GM19035 (cell line): Measurements from ENCODE around the gene VASN.
"Not testable (repeated sequence)": the region's sequence is repeated elsewhere in the genome, so short reads cannot be mapped to it uniquely, and the experiment has no call there.

Experiments used
- ATAC-seq: cut with Tn5 transposase; IDR thresholded peaks from one replicate; pipeline ENCODE4 v1.9.1; 2021; ENCODE audit not compliant: unreplicated experiment

VASN gene

DNA sequence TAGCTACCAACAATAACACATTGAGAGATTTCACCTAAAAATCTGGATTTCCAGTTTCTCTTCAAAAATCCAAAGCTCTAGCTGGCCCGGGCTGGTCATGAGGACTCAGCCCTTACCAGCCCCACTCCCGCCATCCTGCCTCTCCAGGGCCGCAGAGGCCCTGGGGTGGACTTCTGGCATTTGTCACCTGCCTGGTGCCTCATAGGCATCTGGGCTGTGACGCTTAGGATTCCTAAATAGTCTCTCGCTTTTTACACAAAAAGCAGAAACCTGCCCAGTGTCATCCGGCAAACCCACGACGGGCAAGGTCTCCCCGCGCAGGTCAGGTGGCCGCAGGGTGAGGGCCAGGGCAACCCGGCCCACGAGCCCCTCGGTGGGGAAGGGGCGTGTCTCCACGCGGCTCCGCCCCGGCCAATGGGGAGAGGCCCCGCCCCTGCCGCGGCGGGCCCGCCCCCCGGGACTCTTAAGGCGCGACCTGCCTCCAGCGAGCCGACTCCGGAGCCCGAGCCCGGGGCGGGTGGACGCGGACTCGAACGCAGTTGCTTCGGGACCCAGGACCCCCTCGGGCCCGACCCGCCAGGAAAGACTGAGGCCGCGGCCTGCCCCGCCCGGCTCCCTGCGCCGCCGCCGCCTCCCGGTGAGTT lies at the start of gene VASN:
VASN (plus strand) TSS at position 492 of the 644 bp plus-strand sequence. CDS start 9,030 bp downstream, outside the sequence.
- ATAC-seq, result peak; percentile 52

DNA sequence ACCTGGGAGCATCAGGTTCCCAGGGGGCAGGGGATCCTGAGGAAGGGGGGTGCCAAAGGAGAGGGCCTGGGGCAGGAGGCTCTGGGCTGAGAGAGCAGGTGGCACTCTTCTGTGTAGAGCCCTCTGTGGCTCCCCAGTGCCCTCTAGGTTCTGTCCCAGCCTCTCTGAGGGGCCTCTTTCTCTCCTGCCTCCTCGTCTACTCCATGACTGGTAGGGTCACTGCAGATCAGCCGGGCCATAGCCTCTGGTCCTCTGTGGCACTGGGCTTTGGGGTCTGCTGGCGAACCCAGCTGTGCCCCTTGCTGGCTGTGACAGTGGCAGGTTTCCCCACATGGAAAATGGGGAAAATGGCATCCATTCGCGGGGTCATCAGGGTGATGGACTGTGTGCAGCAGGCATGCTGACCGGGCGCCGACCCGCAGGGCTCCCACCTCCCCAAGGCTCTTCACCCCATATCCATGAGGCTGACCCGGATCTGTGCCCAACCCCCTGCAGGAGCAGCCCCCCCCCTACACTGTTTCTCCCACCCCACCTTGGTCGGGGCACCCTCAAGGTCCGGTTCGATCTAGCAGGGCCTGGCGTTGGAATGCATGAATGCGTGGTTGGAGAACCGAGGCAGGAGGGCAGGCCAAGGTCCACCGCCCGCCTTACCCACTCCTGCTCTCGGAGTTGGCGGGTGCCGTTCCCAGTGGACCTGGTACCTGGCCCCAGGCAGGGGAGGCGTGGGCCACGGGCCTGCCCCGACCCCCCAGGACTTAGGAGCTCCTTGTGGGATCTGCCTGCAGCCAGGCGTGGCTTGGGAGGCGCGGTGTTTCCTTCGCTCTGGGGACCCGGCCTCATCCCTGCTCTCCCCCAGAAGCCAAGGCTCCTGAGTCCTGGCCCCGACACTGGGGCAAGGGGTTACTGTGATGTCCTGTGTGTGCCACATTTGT lies 49.3 kb upstream of the VASN start:
- ATAC-seq, result no peak

GRCh38 chr16:4323071-4323844 lies 48.4 kb upstream of the VASN start:
- no peak for ATAC-seq

GRCh38 chr16:4323845-4324488 lies 47.7 kb upstream of the VASN start:
- no peak for ATAC-seq

GRCh38 chr16:4324492-4325252 lies 47.0 kb upstream of the VASN start:
- no peak for ATAC-seq

- ATAC-seq, result no peak
Measured at GRCh38 chr16:4325253-4325758, 46.3 kb upstream of the VASN start.

- no peak for ATAC-seq
Measured at GRCh38 chr16:4327386-4328045, 44.1 kb upstream of the VASN start.

GRCh38 chr16:4328046-4328781 lies 43.4 kb upstream of the VASN start:
- no peak for ATAC-seq

- no peak for ATAC-seq
Measured at GRCh38 chr16:4328782-4329775, 42.6 kb upstream of the VASN start.

DNA sequence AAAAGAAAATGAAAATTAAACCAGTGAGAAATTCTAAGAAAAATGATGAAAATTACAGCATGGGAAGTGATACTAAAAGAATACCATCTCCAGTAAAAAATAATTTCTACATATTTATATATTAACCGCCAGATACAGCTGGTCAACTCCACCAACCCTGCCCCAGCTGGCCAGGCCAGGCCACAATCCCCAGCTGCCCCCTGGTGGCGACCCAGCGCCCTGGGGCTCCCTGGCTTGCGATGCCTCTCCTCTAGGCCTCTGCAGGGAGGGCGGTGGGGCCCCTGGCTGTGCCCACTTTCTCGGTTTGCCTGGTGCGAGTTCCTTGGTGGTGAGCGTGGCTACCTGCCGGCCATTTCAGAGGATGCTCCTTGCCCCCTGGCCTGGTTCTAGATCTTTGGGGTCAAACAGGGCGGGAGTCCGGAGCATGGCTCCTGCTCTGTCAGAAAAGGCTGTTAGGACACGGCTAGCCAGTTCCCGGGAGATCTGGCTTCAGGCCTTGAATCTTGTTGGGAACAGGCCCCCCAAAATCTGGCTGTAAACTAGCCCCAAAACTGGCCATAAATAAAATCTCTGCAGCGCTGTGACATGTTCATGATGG lies 41.3 kb upstream of the VASN start:
- ATAC-seq, result no peak

DNA sequence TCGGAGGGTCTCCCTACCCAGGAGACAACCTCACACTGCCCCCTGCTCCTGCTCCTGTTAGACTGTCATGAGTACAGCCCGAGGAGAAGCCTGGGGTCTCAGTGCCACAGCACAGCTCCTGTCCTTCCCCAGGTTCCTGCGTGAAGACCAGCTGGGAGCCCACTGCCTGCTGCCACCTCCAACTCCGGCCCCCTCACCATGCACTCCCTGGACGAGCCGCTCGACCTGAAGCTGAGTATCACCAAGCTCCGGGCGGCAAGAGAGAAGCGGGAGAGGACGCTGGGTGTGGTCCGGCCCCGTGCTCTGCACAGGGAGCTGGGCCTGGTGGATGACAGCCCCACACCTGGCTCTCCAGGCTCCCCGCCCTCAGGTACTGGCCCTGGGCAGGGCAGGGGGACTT lies 39.6 kb upstream of the VASN start:
- no peak for ATAC-seq

DNA sequence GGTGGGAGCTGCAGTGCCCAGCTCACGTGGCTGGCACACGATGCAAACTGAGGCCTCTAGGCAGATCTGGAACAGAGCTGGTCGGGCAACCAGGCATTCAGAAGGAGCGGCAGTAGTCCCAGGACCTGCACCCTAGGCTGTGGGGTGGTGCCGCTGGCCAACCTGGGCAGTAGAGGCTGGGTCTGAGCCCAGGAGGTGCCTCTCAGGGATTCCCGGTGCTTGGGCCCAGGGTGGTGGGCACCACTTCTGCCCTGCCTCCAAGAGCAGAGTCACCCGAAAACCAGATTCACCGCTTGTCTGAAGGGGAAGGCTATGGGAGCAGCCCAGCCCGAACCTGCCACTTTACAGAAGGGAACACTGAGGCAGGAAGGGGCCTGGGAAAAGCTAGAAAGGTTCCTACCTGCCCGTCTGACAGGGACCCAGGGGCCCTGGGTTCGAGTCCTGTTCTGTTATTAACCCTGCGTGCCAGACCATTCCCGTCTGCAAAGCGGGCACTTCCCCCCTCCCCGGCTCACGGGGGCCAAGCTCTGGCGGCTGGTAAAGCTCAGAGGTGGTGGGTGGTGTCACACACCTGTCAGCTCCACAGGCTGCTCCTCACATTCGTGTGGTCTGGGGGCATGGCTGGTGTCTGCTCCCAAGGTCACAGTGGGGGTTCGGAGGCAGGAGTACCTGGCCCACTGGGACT lies 38.9 kb upstream of the VASN start:
- no peak for ATAC-seq

DNA sequence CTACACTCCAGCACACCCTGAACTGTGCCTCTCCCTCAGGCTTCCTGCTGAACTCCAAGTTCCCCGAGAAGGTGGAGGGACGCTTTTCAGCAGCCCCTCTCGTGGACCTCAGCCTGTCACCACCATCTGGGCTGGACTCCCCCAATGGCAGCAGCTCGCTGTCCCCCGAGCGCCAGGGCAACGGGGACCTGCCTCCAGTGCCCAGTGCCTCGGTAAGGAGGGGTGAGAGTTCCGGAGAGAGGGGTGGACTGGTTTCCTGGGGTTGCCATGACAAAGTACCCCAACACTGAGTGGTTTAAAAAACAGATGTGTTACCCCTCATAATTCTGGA lies 38.4 kb upstream of the VASN start:
- ATAC-seq, result no peak

- ATAC-seq, result not testable (repeated sequence)
Measured at GRCh38 chr16:4333714-4334113, 37.9 kb upstream of the VASN start.

DNA sequence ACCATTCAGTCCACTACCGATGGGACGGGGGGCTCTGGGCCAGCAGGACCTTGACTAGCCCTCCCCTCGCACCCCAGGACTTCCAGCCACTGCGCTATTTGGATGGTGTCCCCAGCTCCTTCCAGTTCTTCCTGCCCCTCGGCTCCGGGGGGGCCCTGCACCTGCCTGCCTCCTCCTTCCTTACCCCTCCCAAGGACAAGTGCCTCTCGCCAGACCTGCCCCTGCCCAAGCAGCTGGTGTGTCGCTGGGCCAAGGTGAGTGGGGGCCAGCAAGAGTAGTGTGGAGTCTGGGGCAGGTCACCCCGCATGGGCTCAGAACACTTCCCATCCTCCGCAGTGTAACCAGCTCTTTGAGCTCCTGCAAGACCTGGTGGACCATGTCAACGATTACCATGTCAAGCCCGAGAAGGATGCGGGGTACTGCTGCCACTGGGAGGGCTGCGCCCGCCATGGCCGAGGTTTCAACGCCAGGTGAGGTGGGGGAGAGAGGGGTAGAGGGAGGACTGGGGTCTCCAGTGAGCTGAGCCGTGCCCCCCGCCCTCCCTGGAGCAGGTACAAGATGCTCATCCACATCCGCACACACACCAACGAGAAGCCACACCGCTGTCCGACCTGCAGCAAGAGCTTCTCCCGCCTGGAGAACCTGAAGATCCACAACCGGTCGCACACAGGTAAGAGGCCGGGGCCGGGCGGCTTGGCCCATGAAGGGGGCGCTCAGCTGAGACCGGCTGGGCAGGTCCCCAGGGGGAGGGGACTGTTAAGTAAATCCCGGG lies 36.7 kb upstream of the VASN start:
- ATAC-seq, result no peak
